Heart left ventricle (tissue), 13 donors: ENCODE data around the gene NIPBL.
"Not testable (repeated sequence)": the region's sequence is repeated elsewhere in the genome, so short reads cannot be mapped to it uniquely, and the experiment has no call there.

ENCODE experiments used
- CTCF ChIP-seq, 12 donors: fragments of 200-600 bp; sonication (generic) in 4 of 12; IDR thresholded peaks; one replicate each; pipeline versions ENCODE4 v1.5.0 to v1.8.0; 2018 to 2022; ENCODE audit warnings: antibody characterized with exemption in 12 of 12, mild to moderate bottlenecking in 5 of 12
- POLR2A ChIP-seq, 2 donors: fragments of 450-650 bp; IDR thresholded peaks; one replicate each; pipeline ENCODE4 v1.6.1; 2017; ENCODE audit warnings: antibody characterized with exemption in 2 of 2, mild to moderate bottlenecking in 2 of 2, moderate library complexity in 2 of 2
- donor health status: ischemic (EF 13 %, LVEDD 7.1; RV severe dilation, severe dysfunction).
- donor health status: DM: no; HTN: yes; CAD: no.
- donor health status: DM: no; HTN: no; CAD: no.
- donor health status: ischemic (EF 25% LVEDD 6.9; RV normal size, moderate dysfunction).
- donor health status: ischemic (EF 25% LVEDD 5.7; RV mildly dilated, moderate dysfunction).
- donor health status: ischemic (EF 35%, LVEDD 5.7; RV mildly dilated, moderate dysfunction).
- donor health status: nonischemic (EF 11% LVEDD 7.7; RV severe dilation, severe dysfunction).
- donor health status: DM: yes; HTN: yes; CAD: no.
- donor health status: PGD.
- donor health status: ischemic (EF 29% LVEDD 5.4; RV normal size, mild dysfunction).
- donor health status: nonischemic (EF 23%, LVEDD 6.1; RV moderate dilation, normal function).

- not testable (repeated sequence) for TF ChIP-seq CTCF, POLR2A (IDR thresholded peaks at IDR 0.05)
Measured at GRCh38 chr5:36892085-36892830, 15.7 kb downstream of the NIPBL start.
